DND-41 (cell line): ENCODE data around the gene ST6GALNAC6.

Experiments used
- EZH2 ChIP-seq: IDR thresholded peaks from 3 replicates; pipeline ENCODE4 v1.6.1; 2012; ENCODE audit warnings: borderline replicate concordance, low read depth, mild to moderate bottlenecking, moderate library complexity, low read length, inconsistent platforms; ENCODE audit not compliant: severe bottlenecking
- TF ChIP-seq, protein P1 (sequence below): IDR thresholded peaks from 2 replicates; pipeline ENCODE4 v1.5.1; 2012; ENCODE audit warnings: borderline replicate concordance, low read length, moderate library complexity, mild to moderate bottlenecking; ENCODE audit not compliant: poor library complexity, severe bottlenecking; ENCODE audit errors: extremely low read depth

DNA sequence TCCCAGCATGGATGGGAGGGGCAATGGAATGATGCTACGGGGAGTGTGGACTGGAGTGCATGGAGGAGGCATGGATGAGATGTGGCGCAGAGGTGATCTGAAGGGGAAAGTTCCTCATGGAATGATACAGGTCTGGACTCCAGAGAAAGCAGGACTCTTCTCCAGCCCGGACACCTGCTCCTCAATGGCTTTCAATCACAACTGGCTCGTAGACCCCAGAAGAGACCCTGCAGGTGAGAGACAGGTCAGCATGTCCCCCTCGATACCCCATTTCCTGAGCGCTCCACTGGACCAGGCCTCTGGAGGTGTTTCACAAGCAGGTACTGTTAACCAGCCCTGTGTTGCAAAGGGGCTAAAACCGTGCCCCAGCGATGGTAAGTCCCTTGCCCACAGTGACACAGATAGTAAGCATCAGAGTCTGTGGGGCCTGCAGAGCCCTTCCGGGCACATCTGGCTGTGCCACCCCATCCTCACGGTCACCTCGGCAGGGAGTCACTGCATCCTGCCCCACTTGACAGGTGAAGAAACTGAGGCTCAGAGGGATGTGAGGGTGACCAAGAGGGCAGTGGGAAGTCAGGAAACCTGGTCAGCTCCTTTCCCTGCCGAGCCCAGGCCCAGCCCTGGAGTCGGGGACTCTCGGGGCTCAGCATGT is 43.7 kb upstream of the ST6GALNAC6 start:
- TF ChIP-seq, protein P1, sequence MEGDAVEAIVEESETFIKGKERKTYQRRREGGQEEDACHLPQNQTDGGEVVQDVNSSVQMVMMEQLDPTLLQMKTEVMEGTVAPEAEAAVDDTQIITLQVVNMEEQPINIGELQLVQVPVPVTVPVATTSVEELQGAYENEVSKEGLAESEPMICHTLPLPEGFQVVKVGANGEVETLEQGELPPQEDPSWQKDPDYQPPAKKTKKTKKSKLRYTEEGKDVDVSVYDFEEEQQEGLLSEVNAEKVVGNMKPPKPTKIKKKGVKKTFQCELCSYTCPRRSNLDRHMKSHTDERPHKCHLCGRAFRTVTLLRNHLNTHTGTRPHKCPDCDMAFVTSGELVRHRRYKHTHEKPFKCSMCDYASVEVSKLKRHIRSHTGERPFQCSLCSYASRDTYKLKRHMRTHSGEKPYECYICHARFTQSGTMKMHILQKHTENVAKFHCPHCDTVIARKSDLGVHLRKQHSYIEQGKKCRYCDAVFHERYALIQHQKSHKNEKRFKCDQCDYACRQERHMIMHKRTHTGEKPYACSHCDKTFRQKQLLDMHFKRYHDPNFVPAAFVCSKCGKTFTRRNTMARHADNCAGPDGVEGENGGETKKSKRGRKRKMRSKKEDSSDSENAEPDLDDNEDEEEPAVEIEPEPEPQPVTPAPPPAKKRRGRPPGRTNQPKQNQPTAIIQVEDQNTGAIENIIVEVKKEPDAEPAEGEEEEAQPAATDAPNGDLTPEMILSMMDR = no peak
- no peak for TF ChIP-seq EZH2
